ENCODE results near the gene SEMA6A.

Gene SEMA6A

GRCh38 chr5:116574367-116575325, at the start of gene SEMA6A:
Gene SEMA6A (minus strand): TSS chr5:116574823. CDS start chr5:116504944, 69,879 bp downstream.
- Mint-ChIP-seq H3K9me3 (no peaks in the 10 kb centered on the region), H3K27ac (peak within 1 kb of the TSS; percentile 89), H3K36me3 (peaks cover 0 to 5% of the 10 kb centered on the region in 2 donors), H3K4me1 (peaks cover 24 to 54% of the 10 kb centered on the region in 2 donors), H3K27me3 (peaks cover 59 to 68% of the 10 kb centered on the region in 2 donors), H3K4me3 (peak within 1 kb of the TSS; percentile 89)
- peak; percentile 80 for DNase-seq
- ATAC-seq (replicated peaks) = peak; percentile 66 to 73

GRCh38 chr5:116622375-116623050, 47.9 kb upstream of the SEMA6A start:
- Mint-ChIP-seq H3K9me3 (peaks cover 0 to 2% of the 10 kb centered on the region in 2 donors), H3K27ac (no peak overlapping the region), H3K36me3 (no peaks in the 10 kb centered on the region), H3K4me3 (no peak overlapping the region), H3K27me3 (peaks cover 0 to 11% of the 10 kb centered on the region in 2 donors), H3K4me1 (no peaks in the 10 kb centered on the region)
- no peak for DNase-seq
- no peak for ATAC-seq (replicated peaks)

DNA sequence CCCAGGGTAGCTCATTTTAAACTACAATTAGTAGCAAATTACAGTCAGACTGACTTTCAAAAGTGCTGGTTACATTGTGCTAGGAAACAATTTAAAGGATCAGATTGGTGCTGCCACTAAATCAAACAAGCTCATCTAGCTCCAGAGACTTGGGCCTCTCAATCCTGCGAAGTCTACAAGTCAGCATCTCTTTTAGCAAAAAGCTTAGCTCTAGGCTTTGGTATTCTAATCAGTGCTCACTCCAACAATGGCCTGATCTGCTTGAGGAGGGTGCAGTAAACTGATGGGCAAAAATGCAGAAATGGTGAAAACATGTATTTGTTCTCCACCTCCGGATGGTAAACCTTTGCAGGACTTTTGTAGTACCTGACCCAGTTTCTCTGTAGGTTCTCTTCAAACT, 47.0 kb upstream of the SEMA6A start:
- peaks cover 0 to 9% of the 10 kb centered on the region in 2 donors for H3K27me3 Mint-ChIP-seq
- DNase-seq (no peak), ATAC-seq (replicated peaks) (no peak)
- peaks cover 0 to 2% of the 10 kb centered on the region in 2 donors for H3K9me3 Mint-ChIP-seq
- H3K27ac Mint-ChIP-seq = no peak overlapping the region
- no peaks in the 10 kb centered on the region for H3K36me3 Mint-ChIP-seq
- no peaks in the 10 kb centered on the region for H3K4me1 Mint-ChIP-seq
- no peak overlapping the region for H3K4me3 Mint-ChIP-seq

DNA sequence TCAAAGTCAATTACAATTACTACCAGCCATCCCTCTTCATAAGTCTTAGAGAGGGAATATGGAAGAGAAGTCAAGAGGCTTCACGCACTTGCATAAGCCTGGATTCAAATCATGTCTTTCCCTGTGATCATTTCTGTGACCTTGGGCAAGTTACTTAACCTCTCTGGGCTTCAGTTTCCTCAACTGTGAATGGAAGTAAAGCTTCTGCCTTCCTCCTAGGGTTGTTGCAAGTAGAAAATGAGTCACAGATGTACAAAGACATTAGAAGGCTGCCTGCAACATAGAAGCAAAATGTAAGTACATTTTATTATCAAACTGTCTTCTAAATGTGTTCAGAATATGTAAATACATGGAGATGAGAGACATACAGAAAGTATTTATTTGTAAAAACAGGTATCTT, 42.3 kb upstream of the SEMA6A start:
- H3K36me3 Mint-ChIP-seq = no peaks in the 10 kb centered on the region
- H3K9me3 Mint-ChIP-seq = no peaks in the 10 kb centered on the region
- no peak overlapping the region for H3K4me3 Mint-ChIP-seq
- ATAC-seq (replicated peaks) (no peak), DNase-seq (no peak)
- H3K4me1 Mint-ChIP-seq = peaks cover 8 to 18% of the 10 kb centered on the region in 2 donors
- H3K27ac Mint-ChIP-seq = no peak overlapping the region
- H3K27me3 Mint-ChIP-seq = peaks cover 0 to 13% of the 10 kb centered on the region in 2 donors

DNA sequence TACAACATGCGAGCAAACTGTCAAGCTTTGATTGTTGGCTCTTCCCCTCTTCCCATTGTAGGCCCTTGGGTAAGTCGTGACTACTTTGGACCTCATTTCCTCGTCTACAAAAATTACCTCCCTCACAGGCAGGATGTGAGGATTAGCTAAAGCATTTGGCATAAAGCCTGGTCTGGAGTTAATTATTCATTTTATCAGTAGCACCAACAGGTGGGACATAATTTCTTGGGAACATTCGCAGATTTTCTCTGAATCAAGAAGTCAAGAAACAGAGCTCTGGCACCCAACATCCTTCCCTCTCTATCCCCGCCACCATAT, 39.9 kb upstream of the SEMA6A start:
- no peaks in the 10 kb centered on the region for H3K36me3 Mint-ChIP-seq

DNA sequence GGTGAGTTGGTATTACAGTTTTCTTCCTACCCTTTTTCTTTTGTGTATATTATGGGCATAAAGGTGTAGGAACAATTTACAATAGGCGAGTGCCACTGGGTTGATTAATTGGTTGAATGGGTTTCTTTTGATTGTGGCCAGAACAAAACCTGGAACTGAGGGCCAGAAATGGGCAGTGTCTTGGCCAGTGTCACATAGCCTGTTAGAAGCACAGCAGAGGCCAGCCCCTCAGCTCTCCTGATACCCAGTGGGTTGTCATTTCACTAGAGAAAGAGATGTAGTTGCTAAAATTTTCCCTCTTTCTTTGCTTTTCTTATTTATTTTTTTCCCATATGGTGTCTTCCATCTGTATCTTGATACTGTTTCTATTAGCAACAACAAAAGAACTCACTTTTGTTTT, 38.8 kb upstream of the SEMA6A start:
- no peaks in the 10 kb centered on the region for H3K9me3 Mint-ChIP-seq
- H3K4me1 Mint-ChIP-seq = peaks cover 8 to 18% of the 10 kb centered on the region in 2 donors
- ATAC-seq (replicated peaks) (peak in 1 of 2 donors; percentile 31), DNase-seq (no peak)
- H3K27me3 Mint-ChIP-seq = peaks cover 0 to 13% of the 10 kb centered on the region in 2 donors
- H3K4me3 Mint-ChIP-seq = no peak overlapping the region
- H3K36me3 Mint-ChIP-seq = no peaks in the 10 kb centered on the region
- H3K27ac Mint-ChIP-seq = no peak overlapping the region

More for the DNA sequence above, 39.9 kb upstream of the SEMA6A start:
- Mint-ChIP-seq H3K27ac (no peak overlapping the region), H3K4me1 (peaks cover 8 to 18% of the 10 kb centered on the region in 2 donors), H3K9me3 (no peaks in the 10 kb centered on the region), H3K27me3 (peaks cover 0 to 13% of the 10 kb centered on the region in 2 donors), H3K4me3 (no peak overlapping the region)
- ATAC-seq (replicated peaks) (no peak), DNase-seq (no peak)

DNA sequence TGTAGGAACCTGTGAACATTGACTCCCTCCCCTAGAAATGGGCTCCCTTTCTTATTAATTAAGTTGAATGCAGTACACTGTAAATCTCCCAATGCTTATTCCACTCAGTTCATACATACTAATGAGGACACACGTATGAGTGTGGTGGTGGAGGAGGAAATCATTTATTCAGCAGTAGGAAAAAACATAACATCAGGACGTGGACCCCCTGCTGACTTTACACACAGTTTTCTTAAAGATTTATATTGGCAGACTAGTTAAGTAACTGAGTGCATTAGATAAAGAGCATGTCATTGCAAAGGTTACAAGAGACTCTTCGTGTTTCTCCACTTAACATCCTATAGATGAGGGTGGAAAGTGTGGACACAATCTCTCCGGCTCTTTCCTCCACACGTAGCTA, 37.8 kb upstream of the SEMA6A start:
- no peak overlapping the region for H3K4me3 Mint-ChIP-seq
- DNase-seq (no peak), ATAC-seq (replicated peaks) (no peak)
- no peak overlapping the region for H3K27ac Mint-ChIP-seq
- peaks cover 8 to 18% of the 10 kb centered on the region in 2 donors for H3K4me1 Mint-ChIP-seq
- peaks cover 0 to 13% of the 10 kb centered on the region in 2 donors for H3K27me3 Mint-ChIP-seq
- H3K9me3 Mint-ChIP-seq = peaks cover 3 to 4% of the 10 kb centered on the region in 2 donors
- H3K36me3 Mint-ChIP-seq = no peaks in the 10 kb centered on the region

DNA sequence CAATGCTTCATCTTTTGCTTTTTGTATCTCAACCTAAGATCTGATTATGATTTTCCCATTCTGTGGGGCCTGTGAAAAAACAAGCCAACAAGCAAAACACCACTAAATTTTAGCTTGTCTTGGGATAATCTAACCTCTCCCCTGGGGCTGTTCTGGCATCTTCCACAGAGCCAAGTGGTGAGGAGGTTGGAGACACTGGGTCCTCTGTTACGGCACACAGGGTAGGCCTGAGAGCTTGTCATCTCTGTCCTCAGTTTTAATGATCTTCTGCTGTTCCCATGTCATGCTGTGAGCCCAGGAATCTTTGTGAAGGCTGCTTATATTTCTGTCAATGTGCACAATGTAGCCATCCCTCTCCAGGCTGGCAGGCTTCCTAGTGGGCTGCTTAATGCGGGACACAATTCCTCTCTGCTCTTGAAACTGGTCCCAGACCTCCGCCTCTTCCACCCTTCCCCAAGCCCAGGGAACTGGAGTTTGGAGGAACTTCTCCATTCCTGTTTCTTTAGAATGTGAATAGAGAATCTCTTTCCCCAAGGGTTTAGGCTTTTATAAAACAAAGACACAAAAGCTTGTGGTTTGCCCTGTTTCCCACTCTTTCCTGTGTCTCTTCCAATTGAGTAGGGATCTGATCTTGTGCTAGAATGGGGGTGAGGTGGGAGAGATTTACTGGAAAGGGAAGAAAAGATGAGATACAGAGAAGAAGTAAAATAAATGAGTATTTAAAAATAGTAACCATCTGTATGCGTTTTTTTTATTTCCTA, 30.9 kb upstream of the SEMA6A start:
- no peak for DNase-seq
- Mint-ChIP-seq H3K4me3 (no peak overlapping the region), H3K27ac (no peak overlapping the region), H3K9me3 (peaks cover 4% of the 10 kb centered on the region in 2 donors), H3K4me1 (no peaks in the 10 kb centered on the region), H3K36me3 (no peaks in the 10 kb centered on the region), H3K27me3 (peaks cover 6 to 8% of the 10 kb centered on the region in 2 donors)
- ATAC-seq (replicated peaks) = no peak

GRCh38 chr5:116604805-116605204, 30.2 kb upstream of the SEMA6A start:
- Mint-ChIP-seq H3K36me3 (no peaks in the 10 kb centered on the region), H3K4me1 (no peaks in the 10 kb centered on the region), H3K27ac (no peak overlapping the region), H3K4me3 (no peak overlapping the region), H3K9me3 (peaks cover 4% of the 10 kb centered on the region in 2 donors), H3K27me3 (peaks cover 9 to 10% of the 10 kb centered on the region in 2 donors)
- ATAC-seq (replicated peaks) = no peak
- no peak for DNase-seq

- H3K27ac Mint-ChIP-seq = no peak overlapping the region
- H3K9me3 Mint-ChIP-seq = no peaks in the 10 kb centered on the region
- H3K4me3 Mint-ChIP-seq = no peak overlapping the region
- DNase-seq (no peak), ATAC-seq (replicated peaks) (no peak)
- no peaks in the 10 kb centered on the region for H3K4me1 Mint-ChIP-seq
- peaks cover 9 to 10% of the 10 kb centered on the region in 2 donors for H3K27me3 Mint-ChIP-seq
- no peaks in the 10 kb centered on the region for H3K36me3 Mint-ChIP-seq
Observed at GRCh38 chr5:116600876-116601275, 26.3 kb upstream of the SEMA6A start.

- Mint-ChIP-seq H3K27me3 (peaks cover 7 to 9% of the 10 kb centered on the region in 2 donors), H3K27ac (no peak overlapping the region), H3K4me3 (no peak overlapping the region), H3K9me3 (no peaks in the 10 kb centered on the region), H3K4me1 (no peaks in the 10 kb centered on the region), H3K36me3 (no peaks in the 10 kb centered on the region)
- no peak for ATAC-seq (replicated peaks)
- no peak for DNase-seq
Observed at GRCh38 chr5:116598911-116599310, 24.3 kb upstream of the SEMA6A start.

DNA sequence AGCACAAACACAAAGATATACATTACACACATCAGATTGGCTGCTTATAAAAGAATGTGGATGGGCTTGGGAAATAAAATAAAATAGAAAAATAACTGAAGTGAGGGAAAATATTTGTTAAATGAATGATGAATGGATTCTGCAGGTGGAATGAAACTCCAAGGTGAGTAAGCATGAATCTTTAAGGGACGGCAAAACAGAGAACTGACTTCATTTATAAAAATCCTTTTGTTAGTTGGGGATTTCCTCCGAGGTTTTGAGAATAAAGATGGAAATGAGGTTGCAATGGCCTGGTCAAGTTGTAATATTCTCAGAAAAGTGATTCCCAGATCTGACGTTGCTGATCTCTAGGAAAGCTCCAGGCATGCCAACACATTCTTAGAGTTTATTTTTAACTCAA, 20.9 kb upstream of the SEMA6A start:
- Mint-ChIP-seq H3K36me3 (no peaks in the 10 kb centered on the region), H3K4me3 (no peak overlapping the region), H3K4me1 (no peaks in the 10 kb centered on the region), H3K9me3 (peaks cover 0 to 2% of the 10 kb centered on the region in 2 donors), H3K27ac (no peak overlapping the region), H3K27me3 (peaks cover 2 to 3% of the 10 kb centered on the region in 2 donors)
- DNase-seq (no peak), ATAC-seq (replicated peaks) (no peak)

- H3K4me3 Mint-ChIP-seq = no peak overlapping the region
- no peaks in the 10 kb centered on the region for H3K27me3 Mint-ChIP-seq
- DNase-seq (no peak), ATAC-seq (replicated peaks) (no peak)
- H3K36me3 Mint-ChIP-seq = no peaks in the 10 kb centered on the region
- no peaks in the 10 kb centered on the region for H3K4me1 Mint-ChIP-seq
- no peak overlapping the region for H3K27ac Mint-ChIP-seq
- H3K9me3 Mint-ChIP-seq = peaks cover 0 to 2% of the 10 kb centered on the region in 2 donors
Observed at GRCh38 chr5:116593340-116593739, 18.7 kb upstream of the SEMA6A start.

DNA sequence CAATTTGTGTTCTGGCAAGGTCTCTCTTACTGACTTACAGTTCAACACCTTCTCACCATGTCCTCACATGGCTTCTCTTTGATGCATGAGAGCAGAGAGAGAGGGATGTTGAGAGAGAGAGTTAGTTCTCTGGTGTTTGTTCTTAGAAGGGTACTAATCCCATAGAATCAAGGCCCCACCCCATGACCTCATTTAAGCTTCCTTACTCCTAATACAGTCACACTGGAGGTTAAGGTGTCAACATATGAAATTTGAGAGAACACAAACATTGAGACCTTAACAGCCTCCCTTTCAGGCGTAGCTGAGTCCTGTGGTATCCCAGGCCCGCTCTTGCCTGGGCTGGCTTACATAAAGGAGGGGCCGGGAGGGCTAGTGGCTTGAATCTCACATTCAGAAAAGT, 10.6 kb upstream of the SEMA6A start:
- no peak for DNase-seq
- Mint-ChIP-seq H3K4me1 (peaks cover 3 to 9% of the 10 kb centered on the region in 2 donors), H3K27me3 (peaks cover 21 to 26% of the 10 kb centered on the region in 2 donors), H3K9me3 (no peaks in the 10 kb centered on the region), H3K27ac (no peak overlapping the region), H3K36me3 (no peaks in the 10 kb centered on the region), H3K4me3 (no peak overlapping the region)
- no peak for ATAC-seq (replicated peaks)

Data from stimulated activated naive B cell treated with anti-CD40 and anti-IgM and Interleukin-4, amounts not matched to agents 10 μg/mL and 1 μg/mL and 100 μg/mL, for 72 hours (primary cell).